ENCODE measurements around the gene MCOLN2. TPM values are rescaled to one million over a fixed set of nuclear protein-coding genes. Genes with fewer than 3 reads are reported as not detected.

MCOLN2 gene
- total RNA-seq, 1 experiment from 2014 or later, result 3.1 TPM

DNA sequence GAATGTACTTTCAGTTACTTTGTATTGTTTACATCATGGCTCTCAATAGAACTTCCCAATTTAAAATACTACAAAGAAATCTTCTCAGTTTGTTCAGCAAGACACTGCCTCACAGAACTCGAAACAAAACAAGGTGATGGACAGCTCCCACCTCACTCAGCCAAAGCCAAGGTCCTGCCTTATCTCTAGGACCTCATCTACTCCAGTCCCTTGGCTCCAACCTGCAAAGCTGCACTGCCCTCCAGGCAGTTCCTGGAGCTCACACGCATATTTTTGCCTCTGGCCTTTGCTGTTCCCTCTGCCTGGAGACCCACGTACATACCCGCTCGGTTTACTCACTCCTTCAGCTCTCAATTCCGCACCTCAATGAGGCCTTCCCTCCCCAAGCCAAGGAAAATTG, 40.3 kb downstream of the MCOLN2 start:
- no peak for DNase-seq (ENCODE audit: low read depth)
- in situ Hi-C loops (cut with HindIII; ENCODE audit: low pct_unique_long_range_greater_than_20kb, low sequenced_read_pairs), result no loop called here

DNA sequence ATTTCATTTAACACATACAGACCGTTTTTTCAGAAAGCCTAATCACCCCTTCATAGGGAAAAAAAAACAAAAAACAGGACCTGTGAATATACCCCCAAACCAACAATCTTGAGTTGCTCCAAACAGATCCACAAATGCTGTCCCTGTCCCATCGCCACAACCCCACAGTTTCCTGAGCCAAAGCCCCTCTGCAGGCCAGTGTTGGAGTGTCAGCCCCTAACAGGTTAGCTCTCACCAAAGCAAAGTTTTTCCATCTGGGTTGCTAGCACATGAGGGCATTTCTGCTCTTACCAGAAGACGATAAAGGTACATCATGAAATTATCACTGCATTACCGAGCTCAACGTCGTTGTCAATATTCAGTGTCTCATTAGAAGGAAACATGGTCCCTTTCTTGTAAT, 40.8 kb downstream of the MCOLN2 start:
- no peak for DNase-seq (ENCODE audit: low read depth)
- in situ Hi-C loops (cut with HindIII; ENCODE audit: low pct_unique_long_range_greater_than_20kb, low sequenced_read_pairs), result no loop called here

DNA sequence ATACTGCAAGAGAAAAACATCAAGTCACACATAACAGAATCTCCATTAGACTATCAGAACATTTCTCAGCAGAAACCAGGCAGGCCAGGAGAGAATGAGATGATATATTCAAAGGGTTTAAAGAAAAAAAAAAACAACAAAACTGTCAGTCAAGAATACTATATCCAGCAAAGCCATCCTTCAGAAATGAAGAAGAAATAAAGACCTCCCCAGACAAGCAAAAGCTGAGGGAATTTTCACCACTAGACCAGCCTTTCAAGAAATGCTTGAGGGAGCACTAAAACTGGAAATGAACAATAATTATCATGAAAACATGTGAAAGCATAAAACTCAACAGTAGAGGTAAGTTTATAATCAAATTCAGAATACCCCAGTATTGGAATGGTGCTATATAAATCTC, 47.2 kb downstream of the MCOLN2 start:
- in situ Hi-C loops (cut with HindIII; ENCODE audit: low pct_unique_long_range_greater_than_20kb, low sequenced_read_pairs), result no loop called here
- no peak for DNase-seq (ENCODE audit: low read depth)

DNA sequence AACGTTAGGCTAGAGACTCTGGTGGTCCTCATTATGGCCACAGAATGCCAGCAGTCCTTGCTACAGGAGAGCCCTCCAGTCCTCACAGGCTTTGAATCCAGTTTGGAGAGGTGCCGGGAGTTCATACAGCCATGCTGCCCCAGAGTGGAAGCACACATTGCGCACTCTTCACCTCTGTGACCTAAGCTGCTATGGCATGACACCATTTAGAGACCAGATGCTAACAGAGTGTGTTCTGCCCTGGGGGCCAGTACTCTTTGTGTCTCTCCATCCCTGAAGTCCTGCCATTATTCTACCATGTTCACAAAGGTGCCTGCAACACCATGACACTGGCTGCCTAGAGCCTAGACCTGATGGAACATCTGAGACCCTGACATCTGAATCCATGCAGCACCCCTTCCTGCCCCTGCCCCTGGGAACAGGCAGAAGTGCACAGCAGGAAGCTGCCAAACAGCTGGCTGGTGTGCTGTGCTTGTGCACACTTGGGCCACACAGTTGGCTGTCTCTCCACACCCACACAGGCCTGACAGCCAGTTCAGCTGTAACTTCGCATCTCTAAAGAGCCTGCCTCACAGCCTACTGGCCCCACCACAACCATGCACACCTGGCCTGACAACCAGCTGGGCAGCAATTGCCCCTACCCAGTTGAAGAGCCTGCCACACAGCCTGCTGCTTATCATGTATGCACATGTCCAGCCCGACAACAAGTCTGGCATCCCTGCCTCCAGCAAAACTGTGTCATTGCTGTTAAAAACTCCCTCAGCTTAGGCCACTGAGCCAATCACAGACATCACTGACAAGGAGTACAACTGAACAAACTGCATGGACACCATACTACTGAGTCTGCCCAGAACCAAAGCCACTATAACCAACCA, 49.1 kb downstream of the MCOLN2 start:
- no peak for DNase-seq (ENCODE audit: low read depth)
- in situ Hi-C loops (cut with HindIII; ENCODE audit: low pct_unique_long_range_greater_than_20kb, low sequenced_read_pairs), result no loop called here

DNA sequence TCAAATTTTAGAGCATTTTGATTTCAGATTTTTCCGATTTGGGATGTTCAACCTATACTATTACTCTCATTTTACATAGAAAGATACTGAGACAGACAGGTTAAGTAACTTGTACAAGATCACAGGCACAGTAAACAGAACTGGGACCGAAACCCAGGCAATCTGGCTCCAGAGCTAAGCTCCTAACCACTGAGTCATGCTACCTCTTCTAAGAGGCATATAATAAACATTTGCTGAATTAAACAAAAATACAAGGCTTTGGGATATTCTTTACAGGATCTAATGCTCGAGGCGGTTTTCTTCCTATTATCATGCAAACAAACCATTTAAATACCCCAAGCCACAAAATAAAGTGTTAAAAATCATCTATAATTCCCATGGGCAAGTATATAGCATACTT, 50.3 kb downstream of the MCOLN2 start:
- in situ Hi-C loops (cut with HindIII; ENCODE audit: low pct_unique_long_range_greater_than_20kb, low sequenced_read_pairs), result no loop called here
- DNase-seq (ENCODE audit: low read depth), result no peak

DNA sequence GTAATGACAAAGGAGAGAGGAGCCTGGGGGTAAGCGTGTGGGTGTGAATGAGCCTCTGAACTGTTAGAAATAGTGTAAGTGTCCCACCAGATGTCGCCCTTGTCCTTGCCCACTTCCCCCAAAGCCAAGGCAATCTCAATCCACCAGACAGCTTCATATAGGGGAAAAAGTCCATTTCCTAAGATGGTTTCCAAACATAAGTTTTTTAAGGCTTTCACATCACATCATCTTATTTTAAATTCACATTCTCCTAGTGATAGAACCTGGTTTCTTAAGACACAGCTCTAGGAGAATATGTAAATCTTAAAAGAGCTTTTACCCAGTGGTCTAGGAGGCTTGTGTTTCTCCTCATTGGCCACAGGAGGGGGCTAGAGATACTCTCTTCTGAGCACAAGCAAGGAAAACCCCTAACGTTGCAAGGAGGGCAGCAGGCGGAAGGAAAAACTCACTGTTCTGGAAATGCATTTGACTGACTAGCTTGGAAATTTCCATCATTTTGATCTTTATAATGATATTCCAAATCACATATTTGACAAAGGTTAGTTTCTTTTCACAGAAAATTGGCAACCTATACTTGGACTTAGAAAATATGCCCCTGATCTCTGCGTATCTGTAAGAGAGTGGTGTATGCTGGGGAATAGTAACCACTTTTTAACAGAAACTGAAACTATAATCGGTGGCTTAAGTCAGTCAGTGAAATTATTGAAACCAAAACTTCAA, 52.0 kb downstream of the MCOLN2 start:
- in situ Hi-C loops (cut with HindIII; ENCODE audit: low pct_unique_long_range_greater_than_20kb, low sequenced_read_pairs), result no loop called here
- DNase-seq (ENCODE audit: low read depth), result peak; percentile 74

DNA sequence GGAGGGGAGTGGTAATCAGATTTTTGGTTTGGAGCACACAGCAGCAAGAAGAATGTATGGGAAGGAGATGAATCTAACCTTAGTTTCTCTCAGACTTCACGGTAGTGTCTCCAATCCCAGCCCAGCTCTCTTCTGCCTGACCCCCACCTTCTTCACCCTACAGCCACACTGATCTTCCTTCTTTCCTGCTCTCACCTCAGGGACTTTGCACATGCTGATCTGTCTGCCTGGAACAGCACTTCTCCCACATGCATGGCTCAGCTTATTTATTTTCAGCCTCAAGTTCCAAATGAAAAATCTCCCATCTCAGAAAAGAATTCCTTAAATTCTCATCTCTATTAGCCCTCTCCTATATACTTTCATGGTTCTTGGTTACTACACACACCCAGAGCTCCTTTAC, 55.1 kb downstream of the MCOLN2 start:
- in situ Hi-C loops (cut with HindIII; ENCODE audit: low pct_unique_long_range_greater_than_20kb, low sequenced_read_pairs), result no loop called here
- no peak for DNase-seq (ENCODE audit: low read depth)

DNA sequence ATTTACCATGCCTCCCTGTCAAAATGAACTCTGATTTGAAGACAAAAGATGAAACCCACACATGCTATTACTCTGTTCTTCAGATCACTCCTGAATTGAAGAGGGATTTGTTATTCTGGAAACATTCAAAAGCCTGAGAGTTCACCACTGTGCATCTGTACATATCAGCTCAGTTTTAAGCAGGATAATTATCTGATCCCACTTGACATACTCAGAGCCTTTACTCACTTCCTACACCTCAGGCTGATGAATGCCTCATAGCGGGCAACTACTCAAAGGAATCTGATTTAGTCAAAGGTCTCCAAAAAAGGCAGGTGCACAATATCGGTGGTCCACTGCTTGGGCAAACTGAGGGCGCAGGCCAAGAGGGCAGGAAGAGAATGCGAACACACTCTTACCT, 56.4 kb downstream of the MCOLN2 start:
- in situ Hi-C loops (cut with HindIII; ENCODE audit: low pct_unique_long_range_greater_than_20kb, low sequenced_read_pairs), result no loop called here
- DNase-seq (ENCODE audit: low read depth), result no peak

DNA sequence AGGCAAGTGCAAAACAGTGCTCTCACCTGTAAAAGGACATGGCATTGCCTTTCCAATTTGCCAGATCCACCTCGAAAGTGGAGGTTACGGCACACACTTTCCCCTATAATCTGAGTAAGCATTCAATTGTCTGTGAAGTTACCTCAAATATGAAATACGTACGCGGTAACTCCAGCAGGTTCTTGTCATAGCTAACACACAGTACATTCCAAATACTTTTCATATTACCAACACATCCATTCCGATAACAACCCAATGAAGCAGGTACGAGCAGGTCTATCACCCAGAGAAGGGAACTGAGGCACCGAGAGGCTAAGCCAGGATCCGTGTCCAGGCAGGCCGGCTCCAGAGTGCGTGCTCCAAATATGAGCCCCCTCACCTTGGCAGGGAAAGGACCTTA, 57.2 kb downstream of the MCOLN2 start:
- DNase-seq (ENCODE audit: low read depth), result no peak
- in situ Hi-C loops (cut with HindIII; ENCODE audit: low pct_unique_long_range_greater_than_20kb, low sequenced_read_pairs), result no loop called here

DNA sequence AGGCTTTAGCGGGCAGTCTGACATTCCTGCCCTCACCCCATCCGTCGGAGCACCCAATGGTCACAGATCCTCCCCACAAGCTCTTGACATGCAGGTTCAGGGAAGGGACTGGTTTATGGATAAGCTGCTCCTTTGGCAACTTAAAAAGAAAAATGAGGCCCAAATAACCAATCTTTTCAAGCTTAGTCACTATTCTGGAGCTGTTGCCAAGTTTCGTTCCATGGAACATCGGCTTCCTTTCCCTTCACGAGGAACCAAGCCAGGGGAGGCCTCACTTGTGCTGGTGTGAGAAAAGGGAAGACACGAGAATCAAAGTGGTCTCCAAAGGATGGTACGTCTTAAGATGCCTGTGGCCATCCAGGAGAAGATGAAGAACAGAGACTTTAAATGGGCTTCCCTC, 57.8 kb downstream of the MCOLN2 start:
- in situ Hi-C loops (cut with HindIII; ENCODE audit: low pct_unique_long_range_greater_than_20kb, low sequenced_read_pairs), result no loop called here
- DNase-seq (ENCODE audit: low read depth), result no peak

DNA sequence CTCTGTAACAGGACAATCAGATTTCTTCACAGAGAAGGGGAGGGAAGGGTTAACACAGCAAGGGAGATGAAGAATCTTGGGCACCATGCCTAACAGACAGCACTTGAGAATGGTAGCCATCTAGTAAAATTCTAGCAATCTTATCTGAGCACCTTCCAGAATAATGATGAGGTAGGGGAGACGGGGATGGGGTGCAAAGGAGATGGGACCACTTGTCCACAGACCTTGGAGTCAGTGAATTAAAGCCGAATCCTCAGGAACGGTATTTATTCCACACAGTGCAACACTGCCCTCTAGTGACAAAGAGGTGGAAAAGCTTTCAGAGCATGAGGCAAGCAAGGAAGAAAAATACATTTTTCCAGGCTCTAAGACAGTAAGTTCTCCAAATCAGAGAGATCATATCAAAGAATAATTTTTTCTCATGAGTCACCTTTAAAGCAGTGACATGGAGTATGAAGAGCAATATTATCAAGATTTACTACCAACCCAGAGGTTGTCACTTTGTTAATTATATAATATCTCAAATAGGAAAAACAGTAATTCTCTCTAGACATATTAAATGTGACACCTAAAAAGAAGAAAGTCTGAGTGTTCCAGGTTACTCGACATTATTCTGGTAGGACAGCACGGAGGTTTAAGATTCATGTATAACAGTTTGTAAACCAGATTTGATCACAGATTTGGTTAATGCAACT, 60.6 kb downstream of the MCOLN2 start:
- in situ Hi-C loops (cut with HindIII; ENCODE audit: low pct_unique_long_range_greater_than_20kb, low sequenced_read_pairs), result no loop called here
- DNase-seq (ENCODE audit: low read depth), result peak; percentile 23

DNA sequence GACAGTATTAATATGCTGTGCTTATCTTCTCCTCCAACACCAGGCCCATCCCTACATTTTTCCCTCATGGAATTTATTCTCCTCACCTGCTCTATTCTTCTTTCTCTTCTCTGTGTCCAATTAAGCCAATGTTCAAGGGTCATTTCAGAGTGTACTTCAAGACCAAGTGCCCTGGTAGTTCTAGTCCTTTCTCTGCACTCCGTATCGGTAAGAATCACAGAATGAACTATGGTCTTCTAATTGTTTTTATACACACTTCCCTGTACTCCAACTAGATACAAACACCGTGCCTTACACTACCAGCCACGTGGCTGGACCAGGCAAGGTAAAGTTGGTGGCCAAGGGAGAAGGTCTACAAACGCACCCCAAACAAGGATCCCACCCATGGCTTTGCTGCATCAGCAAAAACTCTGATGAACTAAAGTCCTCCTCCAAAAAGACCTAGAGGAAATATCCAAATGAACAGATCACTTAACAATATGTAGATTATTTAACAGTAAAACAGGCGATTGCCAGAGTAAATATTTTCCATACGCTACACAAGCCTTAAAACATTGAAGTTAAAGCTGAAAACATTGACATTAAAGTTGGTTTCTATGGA, 63.8 kb downstream of the MCOLN2 start:
- in situ Hi-C loops (cut with HindIII; ENCODE audit: low pct_unique_long_range_greater_than_20kb, low sequenced_read_pairs), result no loop called here

DNA sequence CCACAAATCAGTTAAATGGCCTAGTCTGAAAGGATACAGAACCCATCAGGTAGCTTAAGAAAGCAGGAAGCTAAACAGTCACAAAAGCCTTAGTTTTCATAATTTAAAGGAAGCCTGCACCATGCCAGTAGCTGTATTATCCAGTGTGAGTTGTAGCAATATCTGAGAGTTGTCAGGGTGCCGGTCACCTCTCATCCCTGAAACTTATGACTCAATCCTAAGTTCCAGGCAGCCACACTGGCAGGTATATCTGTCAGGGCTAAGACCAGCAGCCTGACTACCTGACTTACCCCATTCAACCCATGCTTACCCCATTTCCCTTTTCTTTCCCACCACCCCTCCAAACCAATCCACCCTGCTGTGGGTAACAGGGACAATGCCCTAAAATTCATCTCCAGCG, 66.1 kb downstream of the MCOLN2 start:
- DNase-seq (ENCODE audit: low read depth), result no peak
- in situ Hi-C loops (cut with HindIII; ENCODE audit: low pct_unique_long_range_greater_than_20kb, low sequenced_read_pairs), result no loop called here

More for the DNA sequence above, 63.8 kb downstream of the MCOLN2 start:
- DNase-seq (ENCODE audit: low read depth), result no peak

DNA sequence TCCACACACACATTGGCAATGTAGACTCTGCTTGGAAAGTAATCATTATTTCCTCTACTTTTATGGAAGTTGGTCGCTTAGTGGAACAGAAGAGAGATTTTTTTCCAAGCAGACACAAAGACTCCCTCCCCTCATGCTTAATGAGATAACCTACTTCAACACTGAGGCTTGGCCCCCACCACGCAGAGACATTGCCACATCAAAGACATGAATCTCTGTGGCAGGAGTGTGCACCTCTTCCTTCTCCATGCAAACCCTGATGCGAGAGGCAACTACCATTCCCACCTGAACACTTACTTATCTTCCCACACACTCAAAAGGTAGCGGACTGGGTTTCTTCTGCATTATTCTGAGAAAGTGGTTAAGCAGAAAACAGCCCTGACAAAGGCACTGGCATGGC, 66.6 kb downstream of the MCOLN2 start:
- in situ Hi-C loops (cut with HindIII; ENCODE audit: low pct_unique_long_range_greater_than_20kb, low sequenced_read_pairs), result no loop called here
- DNase-seq (ENCODE audit: low read depth), result no peak

DNA sequence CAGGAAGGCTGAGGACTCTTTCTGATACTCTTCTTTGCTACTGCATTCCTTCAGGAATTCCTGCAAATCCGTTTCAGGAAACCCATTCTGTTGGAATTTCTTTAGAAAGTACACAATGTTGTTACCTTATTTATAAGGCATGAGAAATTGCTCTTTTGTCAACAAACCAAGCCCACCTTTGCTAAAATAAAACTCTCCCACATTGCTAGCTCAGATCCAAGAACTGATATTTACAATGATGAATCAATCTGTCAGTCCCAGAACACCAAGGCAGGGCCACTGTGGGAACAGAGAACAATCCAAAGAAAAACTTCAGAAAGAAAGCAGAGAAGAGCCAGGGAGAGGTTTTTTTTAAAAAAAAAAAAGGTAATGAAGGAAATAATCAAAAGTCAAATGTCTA, 67.3 kb downstream of the MCOLN2 start:
- in situ Hi-C loops (cut with HindIII; ENCODE audit: low pct_unique_long_range_greater_than_20kb, low sequenced_read_pairs), result no loop called here
- DNase-seq (ENCODE audit: low read depth), result no peak

DNA sequence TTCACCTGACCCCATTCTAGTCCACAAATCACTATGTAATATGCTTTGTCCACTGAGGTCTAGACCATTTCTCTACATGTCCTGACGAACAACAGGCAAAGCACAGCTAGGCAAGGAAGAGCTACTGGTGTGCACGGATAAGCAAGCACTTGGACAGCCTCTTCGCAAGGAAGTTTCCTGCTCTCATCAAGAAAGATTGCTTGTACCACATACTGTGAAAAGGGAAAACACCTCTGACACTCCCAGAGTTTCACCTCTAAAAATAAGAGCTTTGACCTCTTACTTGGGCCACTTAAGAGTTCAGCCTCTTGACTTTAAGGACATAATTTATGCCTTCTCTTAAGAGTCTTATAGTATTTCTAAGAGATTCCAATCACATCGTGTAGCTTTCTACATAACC, 67.9 kb downstream of the MCOLN2 start:
- DNase-seq (ENCODE audit: low read depth), result no peak
- in situ Hi-C loops (cut with HindIII; ENCODE audit: low pct_unique_long_range_greater_than_20kb, low sequenced_read_pairs), result no loop called here

DNA sequence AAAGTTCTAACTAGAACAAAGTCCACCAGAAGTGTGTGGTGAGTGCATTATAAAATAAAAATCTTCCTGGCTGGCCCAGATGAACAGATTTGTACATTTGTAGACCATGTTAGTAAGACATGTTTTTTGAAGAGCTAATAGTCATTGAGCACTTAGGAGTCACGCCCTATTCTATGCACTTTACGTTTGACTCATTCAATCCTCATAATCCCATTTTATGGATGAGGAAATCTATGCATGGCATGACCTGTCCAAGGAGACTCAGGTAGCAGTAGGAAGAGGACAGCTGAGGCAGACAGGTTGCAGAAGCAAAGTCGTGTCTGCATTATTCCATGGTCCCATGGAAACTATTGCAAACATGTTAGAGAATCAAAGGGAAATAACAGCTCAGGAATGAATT, 73.6 kb downstream of the MCOLN2 start:
- DNase-seq (ENCODE audit: low read depth), result no peak
- in situ Hi-C loops (cut with HindIII; ENCODE audit: low pct_unique_long_range_greater_than_20kb, low sequenced_read_pairs), result no loop called here

DNA sequence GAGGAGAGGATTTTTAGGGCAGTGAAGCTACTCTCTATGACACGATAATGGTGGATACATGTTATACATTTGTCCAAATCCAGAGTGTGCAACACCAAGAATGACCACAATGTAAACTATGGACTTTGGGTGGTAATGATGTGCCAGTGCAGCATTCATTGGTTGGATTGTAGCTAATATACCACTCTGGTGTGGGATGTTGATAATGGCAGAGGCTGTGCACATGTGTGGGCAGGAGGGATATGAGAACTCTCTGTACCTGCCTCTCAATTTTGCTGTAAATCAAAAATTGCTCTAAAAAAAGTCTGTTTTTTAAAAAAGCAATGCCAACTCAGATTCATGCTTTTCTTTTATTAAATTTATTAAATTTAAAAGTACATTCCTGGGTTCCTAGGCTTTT, 76.8 kb downstream of the MCOLN2 start:
- in situ Hi-C loops (cut with HindIII; ENCODE audit: low pct_unique_long_range_greater_than_20kb, low sequenced_read_pairs), result no loop called here
- no peak for DNase-seq (ENCODE audit: low read depth)

DNA sequence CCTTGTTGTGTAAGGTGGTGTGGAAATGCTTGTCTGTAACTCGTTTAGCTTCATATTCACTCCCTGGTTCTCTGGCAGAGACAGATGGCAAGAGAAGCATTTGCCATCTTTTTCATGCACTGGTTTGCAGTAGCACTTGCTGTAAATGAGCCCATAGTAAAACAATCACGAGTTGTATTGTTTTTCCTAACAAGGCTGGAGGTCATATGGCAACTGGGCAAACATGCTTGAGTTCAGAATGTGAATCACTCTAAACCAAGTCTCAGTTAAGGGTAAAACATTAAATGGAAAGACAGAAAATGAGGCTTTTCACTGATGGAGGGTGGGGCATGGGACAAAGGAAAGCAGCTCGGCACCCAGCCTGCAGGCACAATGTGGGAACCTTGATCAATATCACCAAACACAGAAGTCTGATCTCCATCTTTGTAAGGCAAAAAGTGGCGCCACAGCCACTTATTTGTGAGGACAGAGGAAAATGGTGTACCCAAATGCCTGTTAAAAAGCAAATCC, 77.4 kb downstream of the MCOLN2 start:
- DNase-seq (ENCODE audit: low read depth), result peak; percentile 18
- in situ Hi-C loops (cut with HindIII; ENCODE audit: low pct_unique_long_range_greater_than_20kb, low sequenced_read_pairs), result no loop called here
